HCT116 (cell line): ENCODE results near the gene FAM135A.

ENCODE experiments used
- CEBPB ChIP-seq: IDR thresholded peaks from 2 replicates; pipeline ENCODE4 v1.6.1; 2012; ENCODE audit warnings: low read depth
- EZH2 ChIP-seq: fragments of 200-600 bp; sonication (generic); IDR thresholded peaks from 2 replicates; pipeline ENCODE4 v1.6.1; 2017; ENCODE audit warnings: antibody characterized with exemption, mixed run types
- EZH2phosphoT487 ChIP-seq: fragments of 200-600 bp; IDR thresholded peaks from 2 replicates; pipeline ENCODE4 v1.6.1; 2018; ENCODE audit warnings: antibody characterized with exemption, borderline replicate concordance
- POLR2A ChIP-seq: IDR thresholded peaks from 2 replicates; pipeline ENCODE4 v1.7.0; 2011; ENCODE audit warnings: borderline replicate concordance; ENCODE audit not compliant: insufficient read depth, insufficient read length; ENCODE audit errors: extremely low read depth
- POLR2AphosphoS5 ChIP-seq: IDR thresholded peaks from 2 replicates; pipeline ENCODE4 v1.6.1; 2011; ENCODE audit warnings: mild to moderate bottlenecking, low read depth, low read length, moderate library complexity
- RAD21 ChIP-seq: IDR thresholded peaks from 2 replicates; pipeline ENCODE4 v1.6.1; 2012; ENCODE audit warnings: low read depth, mild to moderate bottlenecking
- SIN3A ChIP-seq: IDR thresholded peaks from 2 replicates; pipeline ENCODE4 v1.6.1; 2012; ENCODE audit warnings: low read depth
- SP1 ChIP-seq: IDR thresholded peaks from 2 replicates; pipeline ENCODE4 v1.6.1; 2012; ENCODE audit warnings: low read depth
- SRF ChIP-seq: IDR thresholded peaks from 2 replicates; pipeline ENCODE4 v1.6.1; 2012; ENCODE audit warnings: low read depth
- TCF7L2 ChIP-seq: IDR thresholded peaks from 2 replicates; pipeline ENCODE4 v1.7.0; 2011; ENCODE audit warnings: borderline replicate concordance, inconsistent platforms; ENCODE audit not compliant: insufficient read depth, insufficient read length; ENCODE audit errors: extremely low read depth
- YY1 ChIP-seq: IDR thresholded peaks from 2 replicates; pipeline ENCODE4 v1.6.1; 2011; ENCODE audit warnings: low read length, low read depth, moderate library complexity, mild to moderate bottlenecking; ENCODE audit not compliant: insufficient replicate concordance; ENCODE audit errors: extremely low read depth
- TF ChIP-seq, protein P1 (sequence below), 3 experiments: fragments of 200-600 bp in 1 of 3; sonication (generic) in 1 of 3; IDR thresholded peaks in 2 of 3; conservative IDR thresholded peaks in 1 of 3; 2 replicates each; pipeline ENCODE4 v1.5.1; 2012 to 2017; ENCODE audit warnings: low read depth in 2 of 3, low read length in 2 of 3, antibody characterized with exemption in 1 of 3, borderline replicate concordance in 1 of 3, control low read depth in 1 of 3, mild to moderate bottlenecking in 1 of 3, mixed read lengths in 1 of 3, mixed run types in 1 of 3, moderate library complexity in 1 of 3; ENCODE audit not compliant: insufficient read depth in 1 of 3
- TF ChIP-seq, protein P2 (sequence below): IDR thresholded peaks from 2 replicates; pipeline ENCODE4 v1.6.1; 2012; ENCODE audit warnings: low read depth

DNA sequence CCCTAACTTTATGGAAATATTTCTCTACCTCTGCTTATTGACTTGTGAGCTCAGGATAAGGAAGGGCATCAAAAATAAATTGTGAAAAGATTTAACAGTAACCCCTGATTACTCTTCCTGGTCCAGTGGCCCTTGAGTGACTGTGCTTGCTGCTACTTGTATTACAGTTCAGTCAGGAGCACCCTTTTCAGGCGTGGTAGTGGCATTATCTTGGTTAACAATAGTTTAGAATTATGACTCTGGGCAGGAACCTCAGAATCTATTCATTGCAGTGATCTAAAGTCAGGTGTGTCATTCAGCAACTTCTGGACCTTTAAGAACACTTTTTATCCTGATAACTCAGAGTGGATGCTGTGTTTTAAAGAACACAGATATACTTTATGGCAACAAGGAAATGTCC, 43.4 kb downstream of the FAM135A start:
- TF ChIP-seq, protein P1, sequence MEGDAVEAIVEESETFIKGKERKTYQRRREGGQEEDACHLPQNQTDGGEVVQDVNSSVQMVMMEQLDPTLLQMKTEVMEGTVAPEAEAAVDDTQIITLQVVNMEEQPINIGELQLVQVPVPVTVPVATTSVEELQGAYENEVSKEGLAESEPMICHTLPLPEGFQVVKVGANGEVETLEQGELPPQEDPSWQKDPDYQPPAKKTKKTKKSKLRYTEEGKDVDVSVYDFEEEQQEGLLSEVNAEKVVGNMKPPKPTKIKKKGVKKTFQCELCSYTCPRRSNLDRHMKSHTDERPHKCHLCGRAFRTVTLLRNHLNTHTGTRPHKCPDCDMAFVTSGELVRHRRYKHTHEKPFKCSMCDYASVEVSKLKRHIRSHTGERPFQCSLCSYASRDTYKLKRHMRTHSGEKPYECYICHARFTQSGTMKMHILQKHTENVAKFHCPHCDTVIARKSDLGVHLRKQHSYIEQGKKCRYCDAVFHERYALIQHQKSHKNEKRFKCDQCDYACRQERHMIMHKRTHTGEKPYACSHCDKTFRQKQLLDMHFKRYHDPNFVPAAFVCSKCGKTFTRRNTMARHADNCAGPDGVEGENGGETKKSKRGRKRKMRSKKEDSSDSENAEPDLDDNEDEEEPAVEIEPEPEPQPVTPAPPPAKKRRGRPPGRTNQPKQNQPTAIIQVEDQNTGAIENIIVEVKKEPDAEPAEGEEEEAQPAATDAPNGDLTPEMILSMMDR (IDR thresholded peaks at IDR 0.05 in 2 of 3, conservative IDR thresholded peaks at IDR 0.05 in 1 of 3; ENCODE audit: borderline replicate concordance in 1 of 3, insufficient read depth in 1 of 3, low read depth in 2 of 3, low read length in 2 of 3) = no peak
- TF ChIP-seq, protein P2, sequence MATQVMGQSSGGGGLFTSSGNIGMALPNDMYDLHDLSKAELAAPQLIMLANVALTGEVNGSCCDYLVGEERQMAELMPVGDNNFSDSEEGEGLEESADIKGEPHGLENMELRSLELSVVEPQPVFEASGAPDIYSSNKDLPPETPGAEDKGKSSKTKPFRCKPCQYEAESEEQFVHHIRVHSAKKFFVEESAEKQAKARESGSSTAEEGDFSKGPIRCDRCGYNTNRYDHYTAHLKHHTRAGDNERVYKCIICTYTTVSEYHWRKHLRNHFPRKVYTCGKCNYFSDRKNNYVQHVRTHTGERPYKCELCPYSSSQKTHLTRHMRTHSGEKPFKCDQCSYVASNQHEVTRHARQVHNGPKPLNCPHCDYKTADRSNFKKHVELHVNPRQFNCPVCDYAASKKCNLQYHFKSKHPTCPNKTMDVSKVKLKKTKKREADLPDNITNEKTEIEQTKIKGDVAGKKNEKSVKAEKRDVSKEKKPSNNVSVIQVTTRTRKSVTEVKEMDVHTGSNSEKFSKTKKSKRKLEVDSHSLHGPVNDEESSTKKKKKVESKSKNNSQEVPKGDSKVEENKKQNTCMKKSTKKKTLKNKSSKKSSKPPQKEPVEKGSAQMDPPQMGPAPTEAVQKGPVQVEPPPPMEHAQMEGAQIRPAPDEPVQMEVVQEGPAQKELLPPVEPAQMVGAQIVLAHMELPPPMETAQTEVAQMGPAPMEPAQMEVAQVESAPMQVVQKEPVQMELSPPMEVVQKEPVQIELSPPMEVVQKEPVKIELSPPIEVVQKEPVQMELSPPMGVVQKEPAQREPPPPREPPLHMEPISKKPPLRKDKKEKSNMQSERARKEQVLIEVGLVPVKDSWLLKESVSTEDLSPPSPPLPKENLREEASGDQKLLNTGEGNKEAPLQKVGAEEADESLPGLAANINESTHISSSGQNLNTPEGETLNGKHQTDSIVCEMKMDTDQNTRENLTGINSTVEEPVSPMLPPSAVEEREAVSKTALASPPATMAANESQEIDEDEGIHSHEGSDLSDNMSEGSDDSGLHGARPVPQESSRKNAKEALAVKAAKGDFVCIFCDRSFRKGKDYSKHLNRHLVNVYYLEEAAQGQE = no peak
- TF ChIP-seq EZH2 (no peak), POLR2AphosphoS5 (no peak), POLR2A (no peak), SIN3A (no peak), CEBPB (no peak), TCF7L2 (no peak), SRF (no peak), YY1 (no peak), EZH2phosphoT487 (no peak), SP1 (no peak), RAD21 (no peak)
